SHP77 (cell line): ENCODE measurements around the gene SCN4A.

ENCODE experiments used
- DNase-seq, 2 experiments: peaks; one replicate each; lab custom pipeline; 2025; lab: John Stamatoyannopoulos, UW

SCN4A gene

GRCh38 chr17:63955232-63955631 is 17.5 kb downstream of the SCN4A start:
- peak in 1 of 2 experiments; percentile 11 for DNase-seq

GRCh38 chr17:63954402-63955063 is 18.2 kb downstream of the SCN4A start:
- peak in 1 of 2 experiments; percentile 32 for DNase-seq

- DNase-seq = peak in 1 of 2 experiments; percentile 7
Observed at GRCh38 chr17:63950940-63951907, 21.5 kb downstream of the SCN4A start.

- no peak for DNase-seq
Observed at GRCh38 chr17:63949576-63950250, 23.0 kb downstream of the SCN4A start.

- no peak for DNase-seq
Observed at GRCh38 chr17:63948521-63948920, 24.2 kb downstream of the SCN4A start.

- no peak for DNase-seq
Observed at GRCh38 chr17:63947711-63948330, 24.9 kb downstream of the SCN4A start.

- peak in 1 of 2 experiments; percentile 26 for DNase-seq
Observed at GRCh38 chr17:63946440-63947363, 26.0 kb downstream of the SCN4A start.

GRCh38 chr17:63945784-63946439 is 26.8 kb downstream of the SCN4A start:
- no peak for DNase-seq

- no peak for DNase-seq
Observed at GRCh38 chr17:63944736-63945499, 27.8 kb downstream of the SCN4A start.

GRCh38 chr17:63943745-63944144 is 29.0 kb downstream of the SCN4A start:
- no peak for DNase-seq

- no peak for DNase-seq
Observed at GRCh38 chr17:63942309-63942985, 30.3 kb downstream of the SCN4A start.

- no peak for DNase-seq
Observed at GRCh38 chr17:63941751-63942150, 31.0 kb downstream of the SCN4A start.

GRCh38 chr17:63941162-63941561 is 31.6 kb downstream of the SCN4A start:
- DNase-seq = no peak

- no peak for DNase-seq
Observed at GRCh38 chr17:63940584-63940983, 32.1 kb downstream of the SCN4A start.

- no peak for DNase-seq
Observed at GRCh38 chr17:63939884-63940283, 32.8 kb downstream of the SCN4A start.

GRCh38 chr17:63939401-63939800 is 33.3 kb downstream of the SCN4A start:
- DNase-seq = no peak

GRCh38 chr17:63937920-63938319 is 34.8 kb downstream of the SCN4A start:
- no peak for DNase-seq

- DNase-seq = no peak
Observed at GRCh38 chr17:63937319-63937718, 35.4 kb downstream of the SCN4A start.
